Nephron (organoid): Measurements from ENCODE around the gene SLCO4A1.
A peak's percentile ranks its signal among the peaks of the same experiment; 100 is the strongest.

ENCODE experiments used
- H3K27ac Mint-ChIP-seq, 3 experiments: 2 replicates each; pipeline ENCODE4 v1.8.0; 2020; ENCODE audit warnings: mixed read lengths in 3 of 3, mild to moderate bottlenecking in 2 of 3, moderate library complexity in 1 of 3
- H3K27me3 Mint-ChIP-seq: 2 replicates; pipeline ENCODE4 v1.8.0; 2021; ENCODE audit warnings: low read depth, mild to moderate bottlenecking, moderate library complexity, mixed read lengths
- H3K36me3 Mint-ChIP-seq: 2 replicates; pipeline ENCODE4 v1.8.0; 2020; ENCODE audit warnings: low read depth, mixed read lengths
- H3K4me1 Mint-ChIP-seq: 2 replicates; pipeline ENCODE4 v1.8.0; 2020; ENCODE audit warnings: mixed read lengths
- H3K4me3 Mint-ChIP-seq, 3 experiments: 2 replicates each; pipeline ENCODE4 v1.8.0; 2020; ENCODE audit warnings: mild to moderate bottlenecking in 3 of 3, mixed read lengths in 3 of 3, moderate library complexity in 2 of 3
- H3K9me3 Mint-ChIP-seq: 2 replicates; pipeline ENCODE4 v1.8.0; 2020; ENCODE audit warnings: mixed read lengths
- CTCF ChIP-seq, 3 experiments: fragments of 200-600 bp; sonication (generic); IDR thresholded peaks; one replicate each; pipeline ENCODE4 v1.5.0; 2021; ENCODE audit warnings: antibody characterized with exemption in 3 of 3; ENCODE audit not compliant: unreplicated experiment in 3 of 3

Gene SLCO4A1

DNA sequence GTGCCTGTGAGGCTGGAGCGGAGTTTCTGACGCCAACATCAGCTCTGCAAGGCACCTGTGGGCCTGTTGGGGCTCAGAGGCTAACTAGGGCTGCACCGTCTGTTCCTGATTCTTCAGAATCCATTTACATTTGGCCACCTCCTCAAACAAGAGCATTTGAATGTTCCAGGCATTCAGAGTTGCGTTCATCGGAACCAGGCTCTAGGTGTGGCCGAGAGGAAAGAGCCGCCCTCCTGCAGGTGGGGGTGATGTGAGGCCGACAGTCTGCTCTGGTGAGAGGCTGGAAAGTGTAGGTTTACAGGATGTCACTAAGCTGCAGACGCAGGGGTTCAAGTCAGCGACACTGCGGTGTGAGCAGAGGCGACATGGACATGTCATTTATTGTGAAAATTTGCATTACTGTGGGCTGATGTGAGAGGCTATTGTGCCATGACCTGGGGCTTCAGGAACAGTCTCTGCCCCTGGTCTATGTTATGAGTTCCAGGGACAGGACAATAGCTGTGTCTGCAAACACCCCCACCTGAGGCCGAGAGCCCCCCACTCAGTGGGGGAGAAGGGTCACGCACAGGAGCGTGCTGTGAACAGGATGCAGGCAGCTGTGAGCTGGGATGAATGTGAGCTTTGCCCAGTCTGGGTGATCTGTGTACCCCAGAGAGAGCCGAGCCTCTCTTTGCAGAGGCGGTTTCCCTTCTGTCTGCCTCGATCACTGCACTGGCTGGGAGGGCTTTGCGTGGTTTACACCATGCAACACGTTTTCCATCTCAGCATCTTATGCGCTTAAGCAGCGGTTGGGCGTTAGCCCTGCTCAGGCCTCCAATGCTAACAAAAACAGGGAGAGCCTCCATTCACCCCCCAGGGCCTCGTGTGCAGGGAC, 21.1 kb downstream of the SLCO4A1 start:
- H3K4me3 Mint-ChIP-seq: no peak overlapping the region
- H3K27ac Mint-ChIP-seq: peak overlapping the region in 2 of 3 experiments; percentile 20 to 31
- H3K36me3 Mint-ChIP-seq: no peaks in the 10 kb centered on the region
- no peak for TF ChIP-seq CTCF (IDR thresholded peaks at IDR 0.05; ENCODE audit: unreplicated experiment in 3 of 3)
- no peaks in the 10 kb centered on the region for H3K9me3 Mint-ChIP-seq
- peaks cover 31% of the 10 kb centered on the region for H3K27me3 Mint-ChIP-seq
- H3K4me1 Mint-ChIP-seq: peaks cover 26% of the 10 kb centered on the region

- Mint-ChIP-seq H3K9me3 (no peaks in the 10 kb centered on the region), H3K27ac (no peak overlapping the region), H3K4me3 (no peak overlapping the region), H3K27me3 (peaks cover 36% of the 10 kb centered on the region), H3K36me3 (no peaks in the 10 kb centered on the region), H3K4me1 (peaks cover 24% of the 10 kb centered on the region)
- TF ChIP-seq CTCF (IDR thresholded peaks at IDR 0.05; ENCODE audit: unreplicated experiment in 3 of 3): no peak
Measured at GRCh38 chr20:62664019-62664971, 22.0 kb downstream of the SLCO4A1 start.

DNA sequence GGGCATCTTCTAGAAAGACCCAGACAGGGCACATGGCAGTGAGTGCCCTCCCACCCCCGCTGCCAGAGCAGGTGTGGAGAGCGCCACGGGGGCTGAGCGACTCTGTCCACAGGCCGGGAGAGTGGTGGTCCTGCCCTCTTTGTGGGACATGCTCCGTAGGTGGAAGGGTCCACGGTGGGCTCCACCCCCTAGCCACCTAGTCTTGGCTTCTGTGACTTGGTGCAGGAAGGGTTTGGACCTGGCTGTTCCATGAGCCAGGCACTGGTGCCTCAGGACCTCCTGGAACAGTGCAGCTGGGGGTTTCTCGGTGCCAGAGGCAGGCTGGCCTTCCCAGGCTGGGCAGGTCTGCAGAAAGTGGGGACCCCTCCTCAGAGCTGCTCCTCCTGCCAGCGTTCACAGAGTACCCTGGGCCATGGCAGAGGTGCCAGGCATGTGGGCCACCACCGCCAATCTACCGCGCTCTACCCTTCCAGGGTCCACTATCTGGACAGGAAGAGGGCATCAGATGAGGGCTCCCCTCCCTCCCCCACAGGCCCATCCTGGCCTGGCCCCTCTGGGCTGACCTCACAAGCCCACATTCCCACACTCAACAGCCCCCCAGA, 23.0 kb downstream of the SLCO4A1 start:
- H3K27ac Mint-ChIP-seq: no peak overlapping the region

GRCh38 chr20:62665826-62666735, 23.8 kb downstream of the SLCO4A1 start:
- H3K9me3 Mint-ChIP-seq: no peaks in the 10 kb centered on the region
- no peak for TF ChIP-seq CTCF (IDR thresholded peaks at IDR 0.05; ENCODE audit: unreplicated experiment in 3 of 3)
- H3K27ac Mint-ChIP-seq: no peak overlapping the region
- no peaks in the 10 kb centered on the region for H3K36me3 Mint-ChIP-seq
- peaks cover 39% of the 10 kb centered on the region for H3K27me3 Mint-ChIP-seq
- H3K4me1 Mint-ChIP-seq: peaks cover 33% of the 10 kb centered on the region
- H3K4me3 Mint-ChIP-seq: no peak overlapping the region

More for the DNA sequence above, 23.0 kb downstream of the SLCO4A1 start:
- Mint-ChIP-seq H3K36me3 (no peaks in the 10 kb centered on the region), H3K27me3 (peaks cover 39% of the 10 kb centered on the region), H3K4me1 (peaks cover 33% of the 10 kb centered on the region), H3K4me3 (no peak overlapping the region), H3K9me3 (no peaks in the 10 kb centered on the region)
- no peak for TF ChIP-seq CTCF (IDR thresholded peaks at IDR 0.05; ENCODE audit: unreplicated experiment in 3 of 3)
